GM12892 (cell line): ENCODE measurements around the gene CSNK1E.

Source experiments
- POLR2A ChIP-seq: IDR thresholded peaks from 2 replicates; pipeline ENCODE4 v1.6.1; 2011; ENCODE audit warnings: low read depth, low read length, control low read depth
- POLR2AphosphoS5 ChIP-seq: IDR thresholded peaks from 2 replicates; pipeline ENCODE4 v1.6.1; 2011; ENCODE audit warnings: low read depth, low read length, control low read depth

DNA sequence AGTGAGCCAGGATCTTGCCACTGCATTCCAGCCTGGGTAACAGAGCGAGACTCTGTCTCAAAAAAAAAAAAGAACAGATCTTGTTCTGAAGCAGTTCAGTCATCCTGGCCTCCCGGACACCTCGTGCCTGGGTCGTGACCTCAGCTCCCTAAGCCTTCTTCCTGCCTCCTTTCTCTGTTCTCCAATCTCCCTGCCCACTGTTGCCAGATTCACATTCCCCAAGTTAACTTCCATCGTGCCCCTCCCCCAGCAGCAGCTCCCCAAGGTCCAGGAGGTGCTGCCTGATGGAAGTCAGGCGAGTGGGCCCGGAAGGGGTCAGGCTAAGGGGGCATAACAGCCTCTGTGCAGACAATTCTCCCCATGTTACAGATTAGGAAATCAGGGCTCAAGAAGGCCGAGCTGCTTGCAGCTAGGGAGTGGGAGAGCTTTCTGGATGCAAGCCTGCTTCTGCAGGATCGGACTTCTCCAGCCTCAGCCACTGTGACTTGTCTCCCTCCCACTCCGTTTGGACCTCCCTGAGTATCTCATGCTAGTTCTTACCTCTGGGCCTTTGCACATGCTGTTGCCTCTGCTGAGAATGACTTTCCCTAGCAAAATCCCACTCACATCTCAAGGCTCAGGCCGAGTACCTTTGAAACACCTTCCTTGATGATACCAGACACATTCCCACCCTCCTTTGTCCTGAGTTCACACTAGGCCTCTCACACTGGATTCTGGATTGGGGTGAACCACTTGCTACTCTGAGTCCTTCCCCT lies 30.1 kb downstream of the CSNK1E start:
- no peak for TF ChIP-seq POLR2A
- TF ChIP-seq POLR2AphosphoS5, result no peak
